Keratinocyte (primary cell): ENCODE measurements around the gene CUBN. TPM values are rescaled to one million over a fixed set of nuclear protein-coding genes. Genes with fewer than 3 reads are reported as not detected.

Source experiments
- DNase-seq: peaks from one replicate; pipeline ENCODE4 v3.0.0-alpha.2; 2011; ENCODE audit warnings: low read depth, missing footprints, low spot score
- FAIRE-seq: peaks from 2 replicates; lab custom pipeline; 2011; peaks lifted over from hg19 to GRCh38; lab: Jason Lieb, UNC
- H2AFZ ChIP-seq: 2 replicates; pipeline ENCODE4 v1.6.0; 2012; ENCODE audit warnings: low read length, control low read depth, inconsistent platforms; ENCODE audit not compliant: control insufficient read depth
- H3K27ac ChIP-seq: 2 replicates; pipeline ENCODE4 v1.5.1; 2011; ENCODE audit warnings: low read length; ENCODE audit not compliant: control insufficient read depth, insufficient read depth
- H3K27me3 ChIP-seq: 3 replicates; pipeline ENCODE4 v1.6.0; 2011; ENCODE audit warnings: low read length; ENCODE audit not compliant: control insufficient read depth, insufficient read depth; ENCODE audit errors: extremely low read depth
- H3K36me3 ChIP-seq, 2 experiments: 2 replicates in 1 of 2; 3 replicates in 1 of 2; pipeline ENCODE4 v1.5.1; 2011; ENCODE audit warnings: low read length in 2 of 2, mild to moderate bottlenecking in 1 of 2; ENCODE audit not compliant: control insufficient read depth in 2 of 2, insufficient read depth in 2 of 2; ENCODE audit errors: extremely low read depth in 1 of 2
- H3K4me1 ChIP-seq: 3 replicates; pipeline ENCODE4 v1.5.1; 2011; ENCODE audit warnings: low read length; ENCODE audit not compliant: control insufficient read depth, insufficient read depth; ENCODE audit errors: extremely low read depth
- H3K4me2 ChIP-seq: 3 replicates; pipeline ENCODE4 v1.6.0; 2011; ENCODE audit warnings: low read depth, low read length; ENCODE audit not compliant: control insufficient read depth, insufficient read depth; ENCODE audit errors: extremely low read depth
- H3K4me3 ChIP-seq, 3 experiments: fragments of 200-600 bp in 1 of 3; sonication (generic) in 1 of 3; 2 replicates in 2 of 3; 3 replicates in 1 of 3; pipeline ENCODE4 v1.5.1; 2011 to 2016; ENCODE audit warnings: low read length in 3 of 3, mild to moderate bottlenecking in 3 of 3, control low read depth in 2 of 3, inconsistent platforms in 1 of 3, low read depth in 1 of 3, mixed read lengths in 1 of 3, mixed run types in 1 of 3, moderate library complexity in 1 of 3; ENCODE audit not compliant: control insufficient read depth in 2 of 3, insufficient read depth in 2 of 3; ENCODE audit errors: extremely low read depth in 1 of 3
- H3K79me2 ChIP-seq: 2 replicates; pipeline ENCODE4 v1.6.0; 2012; ENCODE audit warnings: low read length; ENCODE audit not compliant: control insufficient read depth, insufficient read depth
- H3K9ac ChIP-seq: 3 replicates; pipeline ENCODE4 v1.6.0; 2011; ENCODE audit warnings: low read length; ENCODE audit not compliant: control insufficient read depth, insufficient read depth; ENCODE audit errors: extremely low read depth
- H3K9me1 ChIP-seq: 3 replicates; pipeline ENCODE4 v1.6.0; 2011; ENCODE audit warnings: low read length; ENCODE audit not compliant: control insufficient read depth, insufficient read depth; ENCODE audit errors: extremely low read depth
- H3K9me3 ChIP-seq: 2 replicates; pipeline ENCODE4 v1.5.1; 2012; ENCODE audit warnings: low read depth, low read length; ENCODE audit not compliant: control insufficient read depth
- H4K20me1 ChIP-seq: 3 replicates; pipeline ENCODE4 v1.6.0; 2011; ENCODE audit warnings: low read length; ENCODE audit not compliant: control insufficient read depth, insufficient read depth; ENCODE audit errors: extremely low read depth
- EZH2 ChIP-seq: IDR thresholded peaks from one replicate; pipeline ENCODE4 v1.6.1; 2012; ENCODE audit warnings: inconsistent platforms, mild to moderate bottlenecking, low read length, moderate library complexity
- dilution Hi-C: fragments of 300-500 bp; cut with MboI; formaldehyde crosslinking; loops from one replicate; pipeline ENCODE4 v1.7.0; 2020; ENCODE audit warnings: low sequenced_read_pairs; ENCODE audit not compliant: extremely low pct_ligation_motif_present
- polyA plus RNA-seq, 5 experiments: library from polyadenylated mRNA; depleted of rRNA in 3 of 5; stranded (reverse) in 3 of 5; stranded (forward) in 1 of 5; unstranded in 1 of 5; fragments of >200 nt; gene quantifications; 1 replicate in 1 of 5; 2 replicates in 3 of 5; 3 replicates in 1 of 5; pipeline versions ENCODE4 v1.2.1 to v1.2.3, GENCODE V29; 2011 to 2012; ENCODE audit warnings: missing spikeins in 2 of 5, low read depth in 1 of 5, low replicate concordance in 1 of 5
- TF ChIP-seq, protein P1 (sequence below), 3 experiments: IDR thresholded peaks in 1 of 3; conservative IDR thresholded peaks in 1 of 3; optimal IDR thresholded peaks in 1 of 3; 2 replicates in 2 of 3; 3 replicates in 1 of 3; pipeline versions ENCODE3 to v1.5.1; 2011; ENCODE audit warnings: low read length in 3 of 3, mild to moderate bottlenecking in 3 of 3, moderate library complexity in 2 of 3, control low read depth in 1 of 3, inconsistent platforms in 1 of 3; ENCODE audit not compliant: insufficient read depth in 2 of 3; ENCODE audit errors: extremely low read depth in 1 of 3

CUBN gene
- polyA plus RNA-seq, 1 donor (not counting 4 experiments of a cell fraction or from before 2014, with no cell fraction given), result 0.07 TPM

- Histone ChIP-seq H3K36me3 (no peaks in the 10 kb centered on the region), H3K27me3 (no peaks in the 10 kb centered on the region), H4K20me1 (peaks cover 5% of the 10 kb centered on the region), H3K79me2 (peaks cover 45% of the 10 kb centered on the region), H3K4me1 (no peaks in the 10 kb centered on the region), H3K27ac (no peak overlapping the region), H3K4me2 (no peak overlapping the region), H3K4me3 (no peak overlapping the region), H3K9me3 (no peaks in the 10 kb centered on the region), H2AFZ (no peak overlapping the region), H3K9ac (no peak overlapping the region), H3K9me1 (no peaks in the 10 kb centered on the region)
- DNase-seq (no peak), FAIRE-seq (no peak)
- dilution Hi-C loops, result no loop called here
- TF ChIP-seq, protein P1, sequence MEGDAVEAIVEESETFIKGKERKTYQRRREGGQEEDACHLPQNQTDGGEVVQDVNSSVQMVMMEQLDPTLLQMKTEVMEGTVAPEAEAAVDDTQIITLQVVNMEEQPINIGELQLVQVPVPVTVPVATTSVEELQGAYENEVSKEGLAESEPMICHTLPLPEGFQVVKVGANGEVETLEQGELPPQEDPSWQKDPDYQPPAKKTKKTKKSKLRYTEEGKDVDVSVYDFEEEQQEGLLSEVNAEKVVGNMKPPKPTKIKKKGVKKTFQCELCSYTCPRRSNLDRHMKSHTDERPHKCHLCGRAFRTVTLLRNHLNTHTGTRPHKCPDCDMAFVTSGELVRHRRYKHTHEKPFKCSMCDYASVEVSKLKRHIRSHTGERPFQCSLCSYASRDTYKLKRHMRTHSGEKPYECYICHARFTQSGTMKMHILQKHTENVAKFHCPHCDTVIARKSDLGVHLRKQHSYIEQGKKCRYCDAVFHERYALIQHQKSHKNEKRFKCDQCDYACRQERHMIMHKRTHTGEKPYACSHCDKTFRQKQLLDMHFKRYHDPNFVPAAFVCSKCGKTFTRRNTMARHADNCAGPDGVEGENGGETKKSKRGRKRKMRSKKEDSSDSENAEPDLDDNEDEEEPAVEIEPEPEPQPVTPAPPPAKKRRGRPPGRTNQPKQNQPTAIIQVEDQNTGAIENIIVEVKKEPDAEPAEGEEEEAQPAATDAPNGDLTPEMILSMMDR (optimal IDR thresholded peaks at IDR 0.05 in 1 of 3, IDR thresholded peaks at IDR 0.05 in 1 of 3, conservative IDR thresholded peaks at IDR 0.05 in 1 of 3; ENCODE audit: extremely low read depth in 1 of 3, insufficient read depth in 2 of 3, low read length in 3 of 3), result no peak
- TF ChIP-seq EZH2, result no peak
These were observed 336.9 kb downstream of the CUBN start for GRCh38 chr10:16792675-16793074.

DNA sequence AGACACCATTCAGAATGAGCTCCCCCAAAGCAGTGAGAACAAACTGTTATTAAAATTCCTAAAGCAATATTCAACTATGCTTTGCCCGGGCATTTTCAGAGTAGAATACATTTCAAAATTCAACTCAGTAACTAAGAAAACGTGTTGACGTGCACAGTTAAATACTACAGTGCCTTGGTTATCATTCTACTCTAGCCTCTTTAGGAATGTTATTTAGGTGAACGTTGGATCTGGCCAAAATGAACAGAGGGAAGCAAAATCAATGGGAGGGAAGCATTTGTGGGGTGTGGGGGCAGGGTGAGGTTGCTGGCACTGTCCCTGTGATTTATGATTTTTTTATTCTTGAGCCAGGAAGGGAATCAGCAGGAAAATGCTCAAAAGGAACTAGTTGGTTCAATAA lies 339.8 kb downstream of the CUBN start:
- Histone ChIP-seq H3K4me1 (no peaks in the 10 kb centered on the region), H2AFZ (no peak overlapping the region), H3K4me3 (no peak overlapping the region), H3K27me3 (no peaks in the 10 kb centered on the region), H3K9ac (no peak overlapping the region), H3K79me2 (peaks cover 32% of the 10 kb centered on the region), H3K36me3 (no peaks in the 10 kb centered on the region), H3K9me3 (no peaks in the 10 kb centered on the region), H3K4me2 (no peak overlapping the region), H4K20me1 (no peaks in the 10 kb centered on the region), H3K27ac (no peak overlapping the region), H3K9me1 (no peaks in the 10 kb centered on the region)
- TF ChIP-seq EZH2, result no peak
- TF ChIP-seq, protein P1 (optimal IDR thresholded peaks at IDR 0.05 in 1 of 3, IDR thresholded peaks at IDR 0.05 in 1 of 3, conservative IDR thresholded peaks at IDR 0.05 in 1 of 3; ENCODE audit: extremely low read depth in 1 of 3, insufficient read depth in 2 of 3, low read length in 3 of 3), result no peak
- no peak for DNase-seq
- dilution Hi-C loops, result no loop called here
- FAIRE-seq, result no peak
